GM18517 (cell line): ENCODE results near the gene NR5A2.

Experiments used
- ATAC-seq: cut with Tn5 transposase; IDR thresholded peaks from one replicate; pipeline ENCODE4 v1.9.1; 2021; ENCODE audit warnings: mild to moderate bottlenecking, moderate library complexity; ENCODE audit not compliant: unreplicated experiment

NR5A2 gene

GRCh38 chr1:200027264-200027823 is at the start of gene NR5A2:
Gene NR5A2, plus strand, starts transcription at chr1:200027710. Its CDS starts 138 bp downstream, at chr1:200027848.
- ATAC-seq: no peak

- ATAC-seq: no peak
Measured at GRCh38 chr1:199978408-199978940, 49.0 kb upstream of the NR5A2 start.

- ATAC-seq: no peak
Measured at GRCh38 chr1:199979071-199979470, 48.4 kb upstream of the NR5A2 start.

- ATAC-seq: no peak
Measured at GRCh38 chr1:199981584-199981983, 45.9 kb upstream of the NR5A2 start.

- ATAC-seq: no peak
Measured at GRCh38 chr1:199982606-199983005, 44.9 kb upstream of the NR5A2 start.

GRCh38 chr1:199983531-199983930 is 44.0 kb upstream of the NR5A2 start:
- no peak for ATAC-seq

GRCh38 chr1:199995096-199995685 is 32.3 kb upstream of the NR5A2 start:
- ATAC-seq: no peak

- no peak for ATAC-seq
Measured at GRCh38 chr1:200005165-200005564, 22.3 kb upstream of the NR5A2 start.

GRCh38 chr1:200006711-200007110 is 20.8 kb upstream of the NR5A2 start:
- ATAC-seq: no peak

- ATAC-seq: no peak
Measured at GRCh38 chr1:200015811-200016210, 11.7 kb upstream of the NR5A2 start.

GRCh38 chr1:200021577-200022238 is 5.8 kb upstream of the NR5A2 start:
- ATAC-seq: no peak

- no peak for ATAC-seq
Measured at GRCh38 chr1:200022239-200022804, 5.2 kb upstream of the NR5A2 start.

GRCh38 chr1:200028586-200029034 is 1.1 kb downstream of the NR5A2 start:
- ATAC-seq: no peak

- no peak for ATAC-seq
Measured at GRCh38 chr1:200029035-200029821, 1.7 kb downstream of the NR5A2 start.

- no peak for ATAC-seq
Measured at GRCh38 chr1:200029822-200030152, 2.3 kb downstream of the NR5A2 start.

- no peak for ATAC-seq
Measured at GRCh38 chr1:200030791-200031190, 3.3 kb downstream of the NR5A2 start.

- no peak for ATAC-seq
Measured at GRCh38 chr1:200033511-200034261, 6.2 kb downstream of the NR5A2 start.

- ATAC-seq: no peak
Measured at GRCh38 chr1:200034262-200034557, 6.7 kb downstream of the NR5A2 start.

- ATAC-seq: no peak
Measured at GRCh38 chr1:200034761-200035396, 7.4 kb downstream of the NR5A2 start.

GRCh38 chr1:200035397-200035955 is 8.0 kb downstream of the NR5A2 start:
- no peak for ATAC-seq
